GM13976 (cell line): ENCODE data around the gene LRRC47.

Experiments used
- DNase-seq: peaks from one replicate; pipeline ENCODE4 v3.0.0; 2012; ENCODE audit warnings: low spot score
- in situ Hi-C: fragments of 300-500 bp; cut with MboI; formaldehyde crosslinking; loops from one replicate; pipeline ENCODE4 v1.12.0; 2022; ENCODE audit warnings: low sequenced_read_pairs, mixed read lengths, inconsistent platforms; ENCODE audit not compliant: unreplicated experiment
- TF ChIP-seq, protein P1 (sequence below): IDR thresholded peaks from 2 replicates; pipeline ENCODE4 v1.5.1; 2012; ENCODE audit warnings: borderline replicate concordance, mild to moderate bottlenecking; ENCODE audit not compliant: insufficient read depth; ENCODE audit errors: extremely low read depth, missing control alignments, control extremely low read depth

The LRRC47 gene

DNA sequence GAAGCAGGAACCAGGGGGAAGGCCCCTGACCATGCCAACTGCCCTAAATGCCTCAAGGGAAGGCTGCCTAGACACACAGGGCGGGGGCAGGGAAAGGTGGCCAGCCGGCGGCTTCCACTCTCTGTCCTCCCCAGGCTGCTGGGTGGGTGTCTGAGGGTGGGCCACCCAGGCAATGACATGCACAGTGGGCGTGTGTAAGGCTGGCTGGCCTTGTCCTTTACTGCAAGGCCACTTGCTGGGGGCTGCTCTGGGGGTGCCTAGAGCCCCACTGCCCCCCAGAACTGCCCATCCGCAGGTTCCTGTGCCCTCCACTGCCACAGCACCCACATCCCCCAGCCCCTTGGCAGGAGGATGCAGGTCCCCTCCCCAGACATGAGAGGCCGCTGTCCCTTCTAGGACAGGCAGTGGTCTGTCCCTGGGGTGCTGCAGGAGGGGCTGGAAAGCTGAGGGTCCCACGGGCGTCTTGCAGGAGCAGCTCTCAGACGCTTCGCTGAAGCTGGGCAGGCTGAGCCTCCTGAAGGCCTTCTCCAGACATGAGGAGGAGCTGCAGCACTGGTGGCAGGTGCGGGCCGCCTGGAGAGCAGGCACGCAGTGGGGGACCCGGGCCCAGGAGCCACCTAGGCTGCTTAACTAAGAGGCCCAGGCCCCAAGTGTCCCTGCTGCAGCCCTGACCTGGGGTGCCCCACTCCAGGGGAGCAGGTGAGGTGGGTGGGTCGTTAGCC, 34.0 kb downstream of the LRRC47 start:
- in situ Hi-C loops = no loop called here
- TF ChIP-seq, protein P1, sequence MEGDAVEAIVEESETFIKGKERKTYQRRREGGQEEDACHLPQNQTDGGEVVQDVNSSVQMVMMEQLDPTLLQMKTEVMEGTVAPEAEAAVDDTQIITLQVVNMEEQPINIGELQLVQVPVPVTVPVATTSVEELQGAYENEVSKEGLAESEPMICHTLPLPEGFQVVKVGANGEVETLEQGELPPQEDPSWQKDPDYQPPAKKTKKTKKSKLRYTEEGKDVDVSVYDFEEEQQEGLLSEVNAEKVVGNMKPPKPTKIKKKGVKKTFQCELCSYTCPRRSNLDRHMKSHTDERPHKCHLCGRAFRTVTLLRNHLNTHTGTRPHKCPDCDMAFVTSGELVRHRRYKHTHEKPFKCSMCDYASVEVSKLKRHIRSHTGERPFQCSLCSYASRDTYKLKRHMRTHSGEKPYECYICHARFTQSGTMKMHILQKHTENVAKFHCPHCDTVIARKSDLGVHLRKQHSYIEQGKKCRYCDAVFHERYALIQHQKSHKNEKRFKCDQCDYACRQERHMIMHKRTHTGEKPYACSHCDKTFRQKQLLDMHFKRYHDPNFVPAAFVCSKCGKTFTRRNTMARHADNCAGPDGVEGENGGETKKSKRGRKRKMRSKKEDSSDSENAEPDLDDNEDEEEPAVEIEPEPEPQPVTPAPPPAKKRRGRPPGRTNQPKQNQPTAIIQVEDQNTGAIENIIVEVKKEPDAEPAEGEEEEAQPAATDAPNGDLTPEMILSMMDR = no peak
- DNase-seq = no peak

DNA sequence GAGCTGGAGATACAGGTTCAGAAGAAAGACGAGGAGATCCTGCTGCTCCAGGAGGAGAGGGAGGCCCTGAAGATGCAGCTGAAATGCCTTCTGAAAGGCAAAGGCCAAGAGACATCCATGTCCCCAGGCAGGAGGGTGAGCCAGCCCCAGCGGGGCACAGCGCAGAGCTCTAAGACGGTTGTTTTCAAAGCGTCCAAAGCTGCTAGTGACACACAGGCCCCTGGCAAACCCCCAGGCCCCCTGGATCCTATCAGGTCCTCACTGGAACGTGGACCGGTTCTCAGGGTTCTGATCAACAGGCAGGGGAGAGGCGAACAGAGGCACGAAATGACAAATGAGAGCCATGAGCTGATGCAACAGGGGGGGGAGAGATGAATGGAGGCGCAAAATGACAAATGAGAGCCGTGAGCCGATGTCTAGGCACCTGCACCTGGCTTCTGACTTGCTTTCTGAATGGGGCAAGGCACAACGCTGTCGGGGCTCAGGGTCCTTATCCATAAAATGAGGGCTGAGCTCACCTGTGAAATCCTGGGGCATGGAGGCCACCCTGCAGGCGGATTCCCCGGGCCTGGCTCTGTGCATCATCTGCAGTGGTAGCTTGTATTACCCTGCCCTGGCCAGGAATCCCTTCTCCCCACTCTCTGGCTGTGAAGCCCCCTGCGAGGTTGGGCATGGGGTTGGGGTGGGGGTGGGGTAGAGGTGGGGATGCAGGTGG, 34.8 kb downstream of the LRRC47 start:
- no peak for DNase-seq
- TF ChIP-seq, protein P1 = no peak

DNA sequence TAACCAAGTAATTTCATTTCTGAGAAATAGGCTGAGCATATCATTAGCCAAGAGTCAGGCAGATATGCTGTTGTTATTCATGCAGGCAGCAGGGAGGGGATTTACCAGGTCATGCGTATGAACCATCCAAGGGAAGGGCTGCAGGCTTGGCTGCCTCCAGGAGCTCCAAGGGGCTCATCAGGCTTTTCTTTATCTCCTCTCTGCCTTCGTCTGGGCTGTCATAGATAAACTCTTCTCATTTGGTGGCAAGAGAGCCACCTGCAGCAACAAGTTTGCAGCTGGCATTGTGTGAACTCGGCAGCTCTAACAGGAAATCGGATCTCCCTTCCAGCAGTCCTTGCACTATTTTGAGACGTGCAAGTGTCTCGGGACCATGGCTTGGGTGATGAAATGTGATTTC, 36.5 kb downstream of the LRRC47 start:
- DNase-seq = no peak
- TF ChIP-seq, protein P1 = no peak
- in situ Hi-C loops = no loop called here

More for the DNA sequence above, 34.8 kb downstream of the LRRC47 start:
- in situ Hi-C loops = no loop called here

DNA sequence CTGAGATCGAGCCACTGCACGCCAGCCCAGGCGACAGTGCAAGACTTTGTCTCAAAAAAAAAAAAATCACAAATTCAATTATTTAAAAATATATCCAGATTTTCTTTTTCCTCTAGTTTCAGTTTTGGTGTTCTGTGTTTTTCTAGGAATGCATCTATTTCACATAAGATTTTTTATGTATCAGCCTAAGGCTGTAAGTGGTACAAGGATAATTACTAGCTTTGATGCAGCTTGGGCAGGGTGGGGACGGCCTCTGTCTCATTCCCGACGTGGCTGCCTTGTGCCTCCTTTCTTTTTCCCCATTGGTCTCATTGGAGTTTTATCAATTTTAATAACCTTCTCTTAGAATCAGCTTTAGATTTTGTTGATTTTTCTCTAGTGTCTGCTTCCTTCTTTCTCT, 37.1 kb downstream of the LRRC47 start:
- TF ChIP-seq, protein P1 = no peak
- no peak for DNase-seq
- in situ Hi-C loops = no loop called here

DNA sequence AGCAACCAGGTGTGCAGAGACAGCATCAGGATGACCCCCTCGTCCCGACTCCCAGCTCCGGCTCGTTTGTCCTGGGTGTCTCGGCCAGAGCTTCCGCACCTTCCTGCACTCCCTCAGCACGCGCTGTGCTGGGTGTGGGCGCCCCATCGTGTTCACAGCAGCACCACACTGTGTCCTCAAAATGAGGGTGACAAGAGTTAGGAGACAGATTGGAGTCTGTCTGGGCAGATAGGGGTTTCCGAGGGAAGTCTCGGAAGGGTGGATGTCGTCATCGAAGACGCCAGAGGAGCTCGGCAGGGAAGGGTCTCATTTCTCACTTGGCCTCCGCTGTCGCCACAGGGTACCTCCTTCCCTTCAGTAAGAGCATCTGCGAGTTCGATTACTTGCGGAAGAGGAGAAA, 39.9 kb downstream of the LRRC47 start:
- TF ChIP-seq, protein P1 = no peak
- DNase-seq = no peak
- in situ Hi-C loops = no loop called here

DNA sequence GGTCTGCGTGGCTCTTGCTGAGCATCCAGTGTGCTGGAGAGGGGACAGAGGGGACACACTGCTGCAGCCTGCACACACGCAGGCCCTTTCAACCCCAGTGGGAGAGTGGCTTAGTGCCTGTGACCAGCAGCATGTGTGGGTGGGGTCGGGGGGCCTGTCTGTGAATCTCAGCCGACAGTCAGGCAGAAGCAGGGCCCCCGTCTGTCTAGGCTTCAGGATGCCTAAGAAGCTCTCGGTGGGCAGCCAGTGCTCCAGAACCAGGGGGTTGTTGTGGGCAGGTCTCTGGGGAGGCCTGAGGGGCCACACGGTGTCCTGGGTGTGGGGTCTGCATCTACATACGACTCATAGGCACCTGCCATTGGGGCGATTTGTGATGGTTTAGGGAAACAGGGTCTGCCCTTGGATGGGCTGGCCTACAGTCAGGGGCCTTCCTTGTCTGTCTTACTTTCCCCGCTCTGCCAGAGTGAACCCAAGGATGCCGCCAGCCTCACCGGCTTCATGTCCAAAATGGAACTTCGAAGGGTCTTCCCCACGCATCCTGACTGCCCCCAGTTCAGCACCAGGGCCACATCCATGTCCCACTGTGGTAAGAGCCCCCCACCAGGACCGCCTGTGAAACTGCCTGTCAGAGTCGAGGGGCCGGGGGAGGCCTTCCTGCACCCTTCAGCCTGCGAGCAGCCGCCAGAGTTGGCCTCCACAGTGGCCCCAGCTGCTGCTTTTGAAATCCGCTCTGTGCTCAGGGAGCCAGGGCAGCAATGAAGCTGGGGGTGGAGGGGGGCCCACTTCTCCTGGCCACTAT, 42.4 kb downstream of the LRRC47 start:
- in situ Hi-C loops = no loop called here
- TF ChIP-seq, protein P1 = no peak
- DNase-seq = no peak
